ENCODE results near the gene TTF1. TPM values are rescaled to one million over a fixed set of nuclear protein-coding genes. Genes with fewer than 3 reads are reported as not detected.

Gene TTF1
- total RNA-seq, 3 donors from 2014 or later = 11.2 to 18.0 (median 16.8) TPM

- Histone ChIP-seq H3K27ac (no peak overlapping the region), H3K4me3 (no peak overlapping the region), H3K36me3 (no peaks in the 10 kb centered on the region), H3K4me1 (peaks cover 0 to 5% of the 10 kb centered on the region in 2 donors), H3K9me3 (no peaks in the 10 kb centered on the region), H3K27me3 (peaks cover 5 to 74% of the 10 kb centered on the region in 2 donors)
- intact Hi-C loops (cut with DNase I; ENCODE audit: low total_unique reads) = loop anchor here (10.0 kb wide), 1 partner anchor 220 kb away; no protein-coding TSS in a partner anchor
- TF ChIP-seq, protein P1, sequence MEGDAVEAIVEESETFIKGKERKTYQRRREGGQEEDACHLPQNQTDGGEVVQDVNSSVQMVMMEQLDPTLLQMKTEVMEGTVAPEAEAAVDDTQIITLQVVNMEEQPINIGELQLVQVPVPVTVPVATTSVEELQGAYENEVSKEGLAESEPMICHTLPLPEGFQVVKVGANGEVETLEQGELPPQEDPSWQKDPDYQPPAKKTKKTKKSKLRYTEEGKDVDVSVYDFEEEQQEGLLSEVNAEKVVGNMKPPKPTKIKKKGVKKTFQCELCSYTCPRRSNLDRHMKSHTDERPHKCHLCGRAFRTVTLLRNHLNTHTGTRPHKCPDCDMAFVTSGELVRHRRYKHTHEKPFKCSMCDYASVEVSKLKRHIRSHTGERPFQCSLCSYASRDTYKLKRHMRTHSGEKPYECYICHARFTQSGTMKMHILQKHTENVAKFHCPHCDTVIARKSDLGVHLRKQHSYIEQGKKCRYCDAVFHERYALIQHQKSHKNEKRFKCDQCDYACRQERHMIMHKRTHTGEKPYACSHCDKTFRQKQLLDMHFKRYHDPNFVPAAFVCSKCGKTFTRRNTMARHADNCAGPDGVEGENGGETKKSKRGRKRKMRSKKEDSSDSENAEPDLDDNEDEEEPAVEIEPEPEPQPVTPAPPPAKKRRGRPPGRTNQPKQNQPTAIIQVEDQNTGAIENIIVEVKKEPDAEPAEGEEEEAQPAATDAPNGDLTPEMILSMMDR (IDR thresholded peaks at IDR 0.05) = no peak
- TF ChIP-seq POLR2AphosphoS5 (IDR thresholded peaks at IDR 0.05) (no peak), POLR2A (IDR thresholded peaks at IDR 0.05) (no peak)
- no peak for DNase-seq (ENCODE audit: low spot score in 2 of 2)
These were observed 8.1 kb upstream of the TTF1 start for GRCh38 chr9:132414731-132415130.

DNA sequence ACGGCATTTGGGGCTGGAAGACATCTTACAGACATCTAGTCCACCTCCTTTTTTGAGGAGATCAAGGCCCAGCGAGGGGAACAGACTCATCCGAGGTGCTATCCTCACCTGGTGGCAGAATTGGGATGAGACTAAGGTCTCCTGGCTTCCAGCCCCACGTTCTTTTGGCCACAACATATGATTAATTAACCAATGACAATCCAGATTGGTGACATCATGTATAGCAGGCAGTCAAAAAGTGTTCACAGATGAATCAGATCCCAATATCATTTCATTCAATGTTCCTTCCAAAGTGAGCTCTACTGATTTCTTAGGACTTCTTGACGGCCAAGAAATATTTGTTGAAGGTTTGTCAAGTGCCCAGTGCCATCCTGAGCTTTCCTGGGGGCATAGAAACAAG lies 7.3 kb upstream of the TTF1 start:
- Histone ChIP-seq H3K9me3 (no peaks in the 10 kb centered on the region), H3K36me3 (no peaks in the 10 kb centered on the region), H3K4me3 (no peak overlapping the region), H3K27me3 (peaks cover 5 to 67% of the 10 kb centered on the region in 2 donors), H3K27ac (no peak overlapping the region), H3K4me1 (peaks cover 0 to 5% of the 10 kb centered on the region in 2 donors)
- TF ChIP-seq, protein P1 (IDR thresholded peaks at IDR 0.05) = no peak
- no peak for TF ChIP-seq POLR2A (IDR thresholded peaks at IDR 0.05)
- intact Hi-C loops (cut with DNase I; ENCODE audit: low total_unique reads) = loop anchor here (10.0 kb wide), 1 partner anchor 221 kb away; no protein-coding TSS in a partner anchor
- DNase-seq (ENCODE audit: low spot score in 2 of 2) = no peak

DNA sequence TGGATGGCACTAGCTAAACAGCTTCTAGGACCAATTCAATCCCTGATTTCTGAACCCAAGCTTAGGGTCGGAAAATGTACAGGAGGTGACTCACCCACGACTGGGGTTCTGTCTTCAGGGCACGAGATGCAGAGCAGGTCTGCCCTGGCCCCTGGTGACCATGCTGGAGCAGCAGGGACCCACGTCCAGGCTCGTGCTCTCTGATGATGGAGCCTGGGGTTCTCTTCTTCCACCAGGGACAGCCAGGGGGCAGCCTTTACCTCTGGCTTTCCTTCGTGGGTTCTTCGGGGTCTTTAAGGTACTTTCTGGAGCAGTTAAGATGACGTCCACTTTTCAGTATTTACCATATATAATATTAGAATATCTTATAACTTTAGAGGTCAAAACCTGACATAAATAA lies 5.4 kb upstream of the TTF1 start:
- H3K27ac ChIP-seq = no peak overlapping the region
- H3K4me1 ChIP-seq = peaks cover 0 to 5% of the 10 kb centered on the region in 2 donors
- no peak for DNase-seq (ENCODE audit: low spot score in 2 of 2)
- no peak overlapping the region for H3K4me3 ChIP-seq
- no peaks in the 10 kb centered on the region for H3K36me3 ChIP-seq
- H3K27me3 ChIP-seq = peaks cover 5 to 51% of the 10 kb centered on the region in 2 donors
- no peak for TF ChIP-seq POLR2A (IDR thresholded peaks at IDR 0.05)
- TF ChIP-seq, protein P1 (IDR thresholded peaks at IDR 0.05) = peak in 1 of 3 donors; percentile 22
- no peaks in the 10 kb centered on the region for H3K9me3 ChIP-seq
- intact Hi-C loops (cut with DNase I; ENCODE audit: low total_unique reads) = loop anchor here (10.0 kb wide), 1 partner anchor 223 kb away; no protein-coding TSS in a partner anchor

DNA sequence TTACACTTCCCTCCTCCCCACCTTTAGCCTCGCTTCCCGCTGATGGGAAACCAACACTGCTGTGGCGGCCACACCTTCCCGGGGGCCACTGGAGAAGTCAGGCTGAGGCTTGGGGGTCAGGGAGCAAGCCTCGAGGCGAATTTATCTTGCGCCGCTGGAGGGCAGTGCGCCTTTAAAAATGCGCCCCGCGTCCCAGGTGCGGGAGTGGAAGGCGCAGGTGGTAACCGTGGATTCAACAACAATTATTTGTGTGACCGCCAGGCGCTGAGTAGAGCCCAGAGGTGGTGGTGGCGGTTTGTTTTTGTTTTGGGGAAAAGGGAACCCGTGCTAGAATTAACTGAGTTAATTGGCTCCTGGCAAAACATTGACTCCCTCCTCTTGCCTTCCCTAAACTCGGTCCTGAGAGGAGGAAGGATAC lies 4.5 kb upstream of the TTF1 start:
- intact Hi-C loops (cut with DNase I; ENCODE audit: low total_unique reads) = loop anchor here (10.0 kb wide), 1 partner anchor 224 kb away; no protein-coding TSS in a partner anchor
- DNase-seq (ENCODE audit: low spot score in 2 of 2) = no peak
- H3K36me3 ChIP-seq = no peaks in the 10 kb centered on the region
- no peaks in the 10 kb centered on the region for H3K9me3 ChIP-seq
- H3K27me3 ChIP-seq = peaks cover 0 to 51% of the 10 kb centered on the region in 2 donors
- no peak overlapping the region for H3K27ac ChIP-seq
- H3K4me1 ChIP-seq = peaks cover 0 to 5% of the 10 kb centered on the region in 2 donors
- TF ChIP-seq POLR2A (IDR thresholded peaks at IDR 0.05) = no peak
- TF ChIP-seq, protein P1 (IDR thresholded peaks at IDR 0.05) = peak; percentile 17 to 43 (median 32)
- H3K4me3 ChIP-seq = peak overlapping the region in 2 of 3 donors; percentile 49 to 74

DNA sequence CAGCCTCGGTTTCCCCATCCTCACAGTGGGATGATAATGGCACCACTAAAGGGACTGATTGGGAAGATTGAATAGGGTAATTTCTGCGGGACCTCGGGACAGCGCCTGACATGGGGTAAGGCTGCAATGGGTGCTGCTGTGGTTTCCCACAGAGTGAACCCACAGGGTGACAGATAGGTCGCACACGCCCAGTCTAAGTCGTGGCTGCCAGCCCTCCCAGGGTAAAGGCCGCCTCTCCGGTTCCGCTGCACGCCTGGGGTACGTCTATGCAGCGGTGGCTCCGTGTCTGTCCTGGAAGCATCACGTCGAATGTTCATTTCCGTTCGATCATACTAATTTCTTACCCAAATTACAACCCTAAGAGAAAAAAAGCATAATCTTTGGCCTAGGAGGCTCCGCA lies 4.0 kb upstream of the TTF1 start:
- peak overlapping the region; percentile 40 to 74 (median 49) for H3K4me3 ChIP-seq
- H3K27ac ChIP-seq = no peak overlapping the region
- H3K9me3 ChIP-seq = no peaks in the 10 kb centered on the region
- H3K4me1 ChIP-seq = peaks cover 0 to 9% of the 10 kb centered on the region in 2 donors
- H3K36me3 ChIP-seq = no peaks in the 10 kb centered on the region
- peaks cover 0 to 47% of the 10 kb centered on the region in 2 donors for H3K27me3 ChIP-seq
- TF ChIP-seq POLR2A (IDR thresholded peaks at IDR 0.05) (no peak), POLR2AphosphoS5 (IDR thresholded peaks at IDR 0.05) (no peak)
- TF ChIP-seq, protein P1 (IDR thresholded peaks at IDR 0.05) = no peak
- DNase-seq (ENCODE audit: low spot score in 2 of 2) = no peak
- intact Hi-C loops (cut with DNase I; ENCODE audit: low total_unique reads) = loop anchor here (10.0 kb wide), 1 partner anchor 224 kb away; no protein-coding TSS in a partner anchor
